ENCODE data around the gene LRRIQ4.

LRRIQ4 gene

DNA sequence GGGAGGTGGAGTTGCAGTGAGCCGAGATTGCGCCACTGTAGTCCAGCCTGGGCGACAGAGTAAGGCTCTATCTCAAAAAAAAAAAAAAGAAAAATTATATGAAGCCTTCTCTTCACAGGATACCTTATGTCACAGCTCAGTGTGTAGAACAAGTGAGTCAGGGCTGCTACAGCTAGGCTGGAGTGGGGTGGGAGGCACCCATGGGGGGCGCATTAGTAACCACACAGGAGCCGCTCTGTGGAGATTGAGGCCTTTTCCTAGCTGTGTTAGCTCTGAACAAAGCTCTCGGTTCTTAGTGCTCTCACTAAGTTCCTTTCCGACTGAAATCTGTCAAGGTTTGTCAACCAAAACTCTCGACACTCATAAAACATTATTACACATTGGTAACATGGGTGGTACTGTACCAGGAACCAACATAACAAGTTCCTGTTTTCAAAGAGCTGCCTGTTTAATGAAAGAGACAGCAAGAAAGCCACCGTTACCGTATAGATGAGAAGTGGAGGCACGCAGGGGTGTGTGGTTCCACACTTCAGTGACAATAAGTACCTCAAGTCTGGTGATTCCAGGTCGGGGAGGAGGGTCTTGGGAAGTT, 52.6 kb downstream of the LRRIQ4 start (continued):
- TF ChIP-seq, protein P1, sequence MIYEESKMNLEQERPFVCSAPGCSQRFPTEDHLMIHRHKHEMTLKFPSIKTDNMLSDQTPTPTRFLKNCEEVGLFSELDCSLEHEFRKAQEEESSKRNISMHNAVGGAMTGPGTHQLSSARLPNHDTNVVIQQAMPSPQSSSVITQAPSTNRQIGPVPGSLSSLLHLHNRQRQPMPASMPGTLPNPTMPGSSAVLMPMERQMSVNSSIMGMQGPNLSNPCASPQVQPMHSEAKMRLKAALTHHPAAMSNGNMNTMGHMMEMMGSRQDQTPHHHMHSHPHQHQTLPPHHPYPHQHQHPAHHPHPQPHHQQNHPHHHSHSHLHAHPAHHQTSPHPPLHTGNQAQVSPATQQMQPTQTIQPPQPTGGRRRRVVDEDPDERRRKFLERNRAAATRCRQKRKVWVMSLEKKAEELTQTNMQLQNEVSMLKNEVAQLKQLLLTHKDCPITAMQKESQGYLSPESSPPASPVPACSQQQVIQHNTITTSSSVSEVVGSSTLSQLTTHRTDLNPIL (CRISPR knock-in tag; IDR thresholded peaks at IDR 0.05; ENCODE audit: low read depth) = no peak
- no peak for TF ChIP-seq TCF4 (CRISPR knock-in tag; IDR thresholded peaks at IDR 0.05; ENCODE audit: borderline replicate concordance)

- ATAC-seq = no peak
- TF ChIP-seq ZFP3 (CRISPR knock-in tag; IDR thresholded peaks at IDR 0.05) (no peak), ZNF565 (CRISPR knock-in tag; conservative IDR thresholded peaks at IDR 0.05; ENCODE audit: low read depth) (no peak), OSR1 (CRISPR knock-in tag; IDR thresholded peaks at IDR 0.05) (no peak), POU6F1 (CRISPR knock-in tag; IDR thresholded peaks at IDR 0.05; ENCODE audit: borderline replicate concordance, low read depth) (no peak)
These were observed 55.0 kb downstream of the LRRIQ4 start for GRCh38 chr3:169867584-169868210.

DNA sequence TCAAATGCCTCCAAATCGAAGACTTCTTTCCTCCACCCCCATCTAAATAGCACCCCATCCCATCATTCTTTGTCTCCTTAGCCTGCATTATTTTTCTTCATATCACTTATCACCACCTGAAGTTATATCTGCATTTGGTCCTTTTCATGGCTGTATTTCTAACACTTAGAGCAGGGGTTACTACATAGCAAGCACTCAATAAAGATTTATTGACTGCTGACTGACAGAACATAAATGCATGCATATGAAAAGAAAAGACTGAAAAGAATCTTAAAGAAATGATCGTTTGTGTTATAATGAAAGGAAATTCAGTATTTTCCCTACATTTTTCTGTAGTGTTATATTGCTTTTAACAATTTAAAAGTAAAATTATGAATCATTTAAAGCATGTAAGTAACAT, 55.7 kb downstream of the LRRIQ4 start:
- ATAC-seq = no peak
- TF ChIP-seq PPARA (CRISPR knock-in tag; IDR thresholded peaks at IDR 0.05; ENCODE audit: borderline replicate concordance) = no peak
- no peak for TF ChIP-seq ZC3H10 (CRISPR knock-in tag; IDR thresholded peaks at IDR 0.05)
- TF ChIP-seq POU6F1 (CRISPR knock-in tag; IDR thresholded peaks at IDR 0.05; ENCODE audit: borderline replicate concordance, low read depth) = no peak
- no peak for TF ChIP-seq CSDC2 (CRISPR knock-in tag; IDR thresholded peaks at IDR 0.05)
- TF ChIP-seq, protein P1 (CRISPR knock-in tag; IDR thresholded peaks at IDR 0.05; ENCODE audit: low read depth) = no peak

DNA sequence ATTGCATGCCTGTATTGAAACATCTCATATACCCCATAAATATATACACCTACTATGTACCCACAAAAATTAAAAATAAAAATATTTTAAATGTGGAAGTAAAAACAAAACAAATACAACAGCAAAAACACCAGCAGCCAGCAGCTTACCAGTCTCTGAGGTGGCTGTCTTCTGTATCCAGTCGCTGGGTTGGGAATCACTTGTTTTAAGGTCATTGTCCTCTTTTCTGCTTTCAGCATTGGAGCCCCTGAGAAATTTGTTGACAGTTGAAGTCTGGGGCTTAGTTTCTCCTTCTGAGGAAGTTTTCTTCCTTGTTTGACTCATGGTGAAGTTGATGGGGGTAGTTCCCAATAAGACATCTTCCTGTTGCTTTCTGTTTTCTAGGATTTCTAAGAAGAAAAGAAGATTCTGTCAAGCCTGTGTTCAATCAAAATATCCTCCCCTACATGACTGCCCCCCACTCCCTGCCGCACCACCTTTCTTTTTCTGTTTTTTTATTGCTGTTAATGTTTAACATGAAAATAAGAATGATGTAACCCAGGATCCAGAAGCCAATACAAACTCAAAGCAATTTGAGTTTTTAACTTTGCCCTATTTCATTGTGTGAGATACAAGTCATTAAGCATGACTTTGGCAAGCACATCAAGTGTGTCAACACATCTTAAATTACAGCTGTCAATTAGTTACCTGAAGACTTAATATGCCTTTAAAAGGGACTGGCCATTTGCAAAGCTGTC, 57.0 kb downstream of the LRRIQ4 start, which contains the start of gene LRRC31:
Gene LRRC31 (minus strand): TSS at position 452 of the 737 bp plus-strand sequence. CDS start 128 bp downstream, at position 324.
- no peak for ATAC-seq
- TF ChIP-seq CSDC2 (CRISPR knock-in tag; IDR thresholded peaks at IDR 0.05) = no peak
- TF ChIP-seq ZC3H10 (CRISPR knock-in tag; IDR thresholded peaks at IDR 0.05) = no peak
- TF ChIP-seq CSRNP3 (CRISPR knock-in tag; IDR thresholded peaks at IDR 0.05) = no peak
- no peak for TF ChIP-seq PATZ1 (CRISPR knock-in tag; IDR thresholded peaks at IDR 0.05; ENCODE audit: borderline replicate concordance)
- no peak for TF ChIP-seq BACH2 (CRISPR knock-in tag; IDR thresholded peaks at IDR 0.05; ENCODE audit: borderline replicate concordance)
- no peak for TF ChIP-seq RARB (CRISPR knock-in tag; IDR thresholded peaks at IDR 0.05)
- no peak for TF ChIP-seq TOX (CRISPR knock-in tag; IDR thresholded peaks at IDR 0.05; ENCODE audit: borderline replicate concordance)
- TF ChIP-seq ARNTL (CRISPR knock-in tag; IDR thresholded peaks at IDR 0.05; ENCODE audit: borderline replicate concordance, low read depth) = no peak
- no peak for TF ChIP-seq OSR1 (CRISPR knock-in tag; IDR thresholded peaks at IDR 0.05)
